Inflammatory macrophage treated with lipopolysaccharide for 4 hours (primary cell): Measurements from ENCODE around the gene CDH23.

Experiments
- DNase-seq: peaks from one replicate; pipeline ENCODE4 v3.0.0-alpha.2; 2020

CDH23 gene

DNA sequence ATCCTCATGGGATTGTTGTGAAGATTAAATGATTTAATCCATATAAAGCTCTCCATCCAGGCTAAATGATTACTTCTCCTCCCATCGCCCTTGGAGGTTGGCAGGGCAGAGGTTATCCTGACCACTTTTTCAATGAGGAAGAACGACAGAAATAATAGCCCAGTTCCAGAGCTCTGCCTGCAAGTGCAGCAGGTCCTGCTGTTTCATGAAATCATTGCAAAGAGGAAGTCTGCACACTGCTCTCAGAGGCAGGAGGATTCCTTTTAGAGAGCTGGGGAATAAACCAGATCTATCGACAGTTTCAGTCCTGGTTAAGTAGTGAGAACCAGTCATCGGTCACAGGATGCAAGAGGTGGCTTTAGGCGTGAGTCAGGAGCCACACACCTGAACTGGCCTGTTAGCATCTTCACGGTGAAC, 25.0 kb upstream of the CDH23 start:
- DNase-seq: peak; percentile 82

DNA sequence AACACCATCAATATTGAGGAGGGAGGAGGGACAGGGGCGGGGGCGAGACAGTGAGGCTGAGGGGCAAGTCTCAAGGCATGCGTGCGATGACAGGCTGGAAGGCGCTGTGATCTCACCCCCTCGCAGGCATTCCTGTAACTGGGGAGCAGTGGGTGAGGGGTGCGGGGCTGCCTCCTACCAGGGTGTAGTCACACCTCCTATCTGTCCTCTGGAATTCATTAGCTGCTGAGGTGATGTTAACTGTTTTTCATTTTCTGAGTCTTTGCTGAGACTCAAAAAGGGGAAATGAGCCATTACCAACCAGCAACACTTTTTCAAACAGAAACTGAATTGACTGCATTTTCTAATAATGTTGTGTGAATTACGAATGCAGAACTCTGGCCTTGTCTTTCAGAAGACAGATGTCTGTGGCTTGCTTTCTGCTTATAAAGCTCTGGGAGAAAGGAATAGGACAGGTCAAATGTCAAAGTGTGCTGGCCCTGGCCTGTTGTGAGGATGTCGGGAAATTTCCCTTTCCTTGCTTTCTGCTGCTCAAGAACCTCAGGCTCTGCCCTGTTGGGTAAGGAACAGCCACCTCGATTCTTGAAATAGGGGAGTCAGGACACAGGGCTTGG, 23.7 kb upstream of the CDH23 start:
- DNase-seq: peak; percentile 89

GRCh38 chr10:71374481-71375233, 22.1 kb upstream of the CDH23 start:
- no peak for DNase-seq

DNA sequence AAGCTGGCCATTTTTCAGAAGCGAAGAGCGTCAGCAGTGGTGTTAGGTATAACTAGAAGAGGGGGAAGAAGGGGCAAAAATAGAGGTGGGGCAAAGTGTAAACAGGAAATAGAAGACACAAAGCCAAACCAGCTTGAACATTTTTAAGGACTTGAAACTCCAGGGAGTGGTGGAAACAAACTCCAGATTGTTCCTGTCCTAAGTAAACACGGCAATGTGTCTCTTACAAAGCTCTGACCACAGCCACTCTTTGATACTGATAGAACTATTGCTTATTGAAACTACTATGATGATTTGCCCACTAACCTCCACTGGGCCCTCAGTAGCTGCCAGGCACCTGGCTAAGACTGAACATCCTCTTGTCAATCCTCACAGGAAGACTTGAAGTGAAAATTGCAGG, 20.8 kb upstream of the CDH23 start:
- no peak for DNase-seq

DNA sequence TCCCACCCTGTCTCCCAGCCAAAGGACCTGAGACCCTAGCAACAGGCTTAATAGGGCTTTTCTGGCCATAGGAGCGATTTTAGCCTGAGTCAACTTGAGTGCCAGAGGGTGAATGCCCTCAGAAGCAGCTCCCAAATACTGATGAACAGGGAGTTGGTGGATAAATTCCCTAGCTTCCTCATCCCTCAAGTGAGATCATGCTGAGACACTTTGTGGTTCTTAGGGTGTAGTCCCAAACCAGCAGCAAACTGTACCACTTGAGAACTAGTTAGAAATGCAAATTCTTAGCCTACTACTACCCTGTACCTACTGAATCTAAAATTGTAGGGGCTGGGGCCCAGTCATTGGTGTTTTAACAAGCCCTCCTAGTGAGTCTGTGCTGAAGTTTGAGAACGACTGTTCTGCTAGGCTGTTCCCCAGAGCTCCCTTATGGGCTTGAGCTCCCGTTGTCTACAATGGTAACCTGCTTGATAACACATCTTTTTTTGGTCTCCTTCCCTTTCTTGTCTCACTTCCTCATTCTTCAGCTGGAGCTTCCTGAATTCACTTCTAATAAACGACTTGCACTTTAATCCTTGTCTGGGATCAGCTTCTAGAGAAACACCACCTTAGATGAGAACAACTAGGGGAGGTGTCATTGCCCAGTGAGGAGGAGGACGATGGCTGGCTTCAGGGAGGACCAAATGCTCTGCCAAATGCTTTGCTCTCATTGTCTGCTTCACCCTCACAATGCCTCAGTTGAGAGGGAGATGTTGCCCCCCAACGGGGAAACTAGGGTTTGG, 18.2 kb upstream of the CDH23 start:
- peak; percentile 75 for DNase-seq

- DNase-seq: peak; percentile 58
Observed at GRCh38 chr10:71379118-71379766, 17.5 kb upstream of the CDH23 start.

DNA sequence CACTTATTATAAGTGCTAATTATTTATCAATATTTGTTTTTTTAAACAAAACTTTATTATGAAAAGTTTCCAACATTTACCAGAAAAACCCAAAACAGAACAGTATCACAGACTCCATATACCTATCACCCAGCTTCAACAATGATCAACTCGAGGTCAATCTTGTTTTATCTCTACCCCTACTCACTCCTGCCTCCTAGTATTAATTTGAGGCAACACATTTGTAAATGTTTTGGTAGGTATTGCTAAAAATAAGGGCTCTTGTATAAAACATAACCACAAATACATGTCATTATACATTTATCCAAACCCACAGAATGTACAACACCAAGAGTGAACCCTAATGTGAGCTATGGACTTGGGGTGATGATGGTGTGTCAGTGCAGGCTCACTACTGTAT, 15.9 kb upstream of the CDH23 start:
- DNase-seq: no peak

- no peak for DNase-seq
Observed at GRCh38 chr10:71381611-71382010, 15.1 kb upstream of the CDH23 start.

- DNase-seq: no peak
Observed at GRCh38 chr10:71382028-71382427, 14.7 kb upstream of the CDH23 start.

GRCh38 chr10:71382757-71383156, 14.0 kb upstream of the CDH23 start:
- DNase-seq: peak; percentile 49

GRCh38 chr10:71383972-71384687, 12.6 kb upstream of the CDH23 start:
- DNase-seq: peak; percentile 58

GRCh38 chr10:71388171-71388570, 8.5 kb upstream of the CDH23 start:
- DNase-seq: no peak

- DNase-seq: no peak
Observed at GRCh38 chr10:71388583-71389310, 8.0 kb upstream of the CDH23 start.

- no peak for DNase-seq
Observed at GRCh38 chr10:71389768-71390460, 6.8 kb upstream of the CDH23 start.

DNA sequence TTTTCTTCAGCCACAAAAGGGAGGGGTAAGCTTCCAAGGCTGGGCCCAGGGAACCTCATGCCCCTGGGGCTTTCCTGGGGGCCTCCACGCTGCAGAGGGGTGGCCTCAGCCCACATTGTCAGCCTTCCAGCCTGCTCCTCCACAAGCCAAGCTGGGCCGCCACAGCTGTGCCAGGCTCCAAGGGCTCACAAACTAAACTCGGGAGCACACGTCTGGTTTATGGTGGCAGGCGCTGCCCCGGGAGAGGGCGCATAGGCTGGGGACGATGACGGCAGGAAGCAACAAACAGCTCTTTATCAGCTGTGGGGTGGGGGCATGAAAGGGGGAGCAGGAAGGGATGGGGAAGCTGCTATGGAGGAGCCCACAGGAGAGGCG, 6.3 kb upstream of the CDH23 start:
- DNase-seq: no peak

DNA sequence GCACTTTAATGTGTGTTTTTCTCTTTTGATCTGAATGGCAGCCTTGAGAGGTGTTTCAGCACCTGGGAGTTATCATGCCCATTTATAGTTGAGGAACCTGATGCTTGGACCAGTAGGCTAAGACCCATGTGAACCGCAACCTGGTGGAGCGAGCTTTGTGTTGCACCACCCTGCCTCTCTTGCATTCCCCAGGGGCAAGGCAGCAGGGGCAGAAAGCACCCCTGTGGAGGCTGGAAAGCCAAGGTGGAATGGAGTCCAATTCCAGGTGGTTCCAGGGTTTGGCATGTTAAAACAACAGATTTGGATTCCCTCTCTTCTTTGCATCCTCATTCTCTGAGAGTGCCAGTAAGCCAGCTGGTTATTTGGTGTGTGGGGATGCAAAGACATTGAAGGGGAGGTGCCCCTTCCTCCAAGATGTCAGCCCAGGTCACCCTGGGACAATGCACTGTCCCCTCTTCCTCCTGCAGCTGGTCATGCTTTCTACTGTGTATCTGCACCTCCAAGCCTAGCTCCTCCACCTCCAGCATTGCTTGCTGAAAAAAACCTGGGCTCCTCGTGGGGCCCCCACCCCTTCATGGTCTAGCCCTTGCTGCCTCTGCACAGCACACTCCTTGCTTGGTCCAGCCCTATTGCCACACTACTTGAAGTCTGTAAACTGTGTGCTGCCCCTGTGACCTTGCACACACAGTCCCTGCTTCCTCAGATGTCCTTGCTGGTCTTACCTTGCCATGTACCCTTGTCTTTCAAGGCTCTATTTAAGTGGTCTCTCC, 5.6 kb upstream of the CDH23 start:
- DNase-seq: no peak

GRCh38 chr10:71391701-71392100, 5.0 kb upstream of the CDH23 start:
- DNase-seq: no peak

DNA sequence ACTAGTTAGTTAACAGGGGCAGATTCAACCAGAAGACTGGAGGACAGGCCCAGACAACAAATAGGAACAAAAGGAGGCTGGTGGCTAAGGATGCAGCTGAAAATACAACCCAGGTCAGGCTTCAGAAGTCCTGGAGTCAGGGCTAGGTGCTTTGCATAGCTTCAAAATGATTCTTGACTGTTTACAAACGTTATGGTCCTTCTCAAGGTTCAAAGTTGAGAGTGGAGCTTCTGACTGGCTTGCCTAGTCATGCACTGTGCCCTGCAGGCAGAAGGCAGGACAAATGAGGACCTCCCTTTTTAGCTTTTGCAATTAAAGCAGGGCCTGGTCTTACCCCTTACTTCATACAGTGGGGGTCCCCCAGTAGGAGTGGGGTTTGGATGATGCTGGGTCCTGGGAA, 4.4 kb upstream of the CDH23 start:
- no peak for DNase-seq

DNA sequence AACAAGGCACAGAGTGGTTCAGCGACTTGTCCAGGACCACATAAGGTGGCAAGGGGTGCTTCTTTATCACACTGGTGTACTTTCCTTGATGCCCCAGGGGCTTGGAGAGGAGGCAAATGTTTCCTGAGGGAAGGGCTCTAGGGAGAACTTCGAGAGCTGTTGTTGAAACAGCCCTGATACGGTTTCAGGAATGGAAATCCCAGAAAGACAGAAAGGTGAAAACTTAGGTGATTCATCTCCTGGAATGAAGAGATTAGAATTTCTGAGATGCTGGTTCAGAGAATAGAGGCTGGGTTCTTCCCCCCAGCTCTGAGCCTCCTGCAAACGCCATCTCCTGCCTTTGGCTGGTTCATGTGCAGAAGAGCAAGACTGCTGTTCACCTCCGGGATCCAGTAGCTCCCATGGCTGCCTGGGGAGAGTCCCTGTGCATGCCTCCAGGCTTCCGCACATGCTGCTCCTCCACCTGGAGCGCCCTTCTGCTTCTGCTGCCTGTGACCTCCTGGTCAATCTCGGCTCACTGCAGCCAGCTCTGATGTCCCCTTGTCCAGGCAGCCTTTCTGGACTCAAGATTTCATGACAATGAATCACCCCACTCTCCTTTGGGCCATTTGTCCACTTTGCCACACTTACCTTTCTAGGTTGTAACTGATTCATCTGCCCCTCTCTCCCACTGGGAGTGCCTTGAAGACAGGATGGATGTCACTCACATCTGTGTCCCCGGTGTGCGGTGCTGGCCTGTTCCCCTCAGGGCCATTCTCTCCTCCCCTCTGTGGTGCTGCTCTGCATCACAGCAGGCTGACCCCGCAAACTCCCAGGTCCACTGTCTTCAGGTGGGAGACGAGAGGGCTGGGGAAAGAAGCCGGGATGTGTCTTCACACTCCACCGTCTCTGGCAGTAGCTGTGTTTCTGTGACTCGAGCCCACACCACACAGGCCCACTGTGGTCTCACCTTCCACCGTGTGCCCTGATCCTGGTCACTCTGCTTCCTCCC, 3.6 kb upstream of the CDH23 start:
- no peak for DNase-seq
